K562 (cell line): ENCODE results near the gene F12. TPM values are rescaled to one million over a fixed set of nuclear protein-coding genes. Genes with fewer than 3 reads are reported as not detected.

ENCODE experiments used
- CREB1 ChIP-seq, 2 experiments: sonication (generic) in 1 of 2; formaldehyde crosslinking in 1 of 2; IDR thresholded peaks; 2 replicates each; pipeline versions ENCODE4 v1.6.1 to v1.8.0; 2012 to 2022; ENCODE audit warnings: inconsistent platforms in 1 of 2, mild to moderate bottlenecking in 1 of 2, missing genetic modification reagents in 1 of 2, moderate library complexity in 1 of 2
- CSDE1 ChIP-seq, 2 experiments: fragments of 450-650 bp; IDR thresholded peaks; 2 replicates each; pipeline ENCODE4 v1.6.1; 2016; ENCODE audit warnings: mild to moderate bottlenecking in 1 of 2
- ESRRA ChIP-seq: fragments of 450-650 bp; IDR thresholded peaks from 2 replicates; pipeline ENCODE4 v1.6.1; 2014; ENCODE audit warnings: low read depth, mild to moderate bottlenecking, moderate library complexity, borderline replicate concordance
- ETV6 ChIP-seq, 3 experiments: fragments of 150-350 bp in 1 of 3; sonication (generic) in 1 of 3; formaldehyde crosslinking in 1 of 3; IDR thresholded peaks; 2 replicates each; pipeline versions ENCODE4 v1.6.1 to v1.8.0; 2014 to 2022; ENCODE audit warnings: borderline replicate concordance in 2 of 3, low read depth in 2 of 3, antibody characterized with exemption in 1 of 3, low read length in 1 of 3, mild to moderate bottlenecking in 1 of 3, missing genetic modification reagents in 1 of 3
- FOXK1 ChIP-seq: sonication (generic); formaldehyde crosslinking; IDR thresholded peaks from 2 replicates; pipeline ENCODE4 v1.8.0; 2022; ENCODE audit warnings: missing genetic modification reagents, mild to moderate bottlenecking, borderline replicate concordance
- IRF1 ChIP-seq: sonication (generic); formaldehyde crosslinking; IDR thresholded peaks from 2 replicates; pipeline ENCODE4 v1.8.0; 2022; ENCODE audit warnings: missing genetic modification reagents, mild to moderate bottlenecking, borderline replicate concordance
- JUNB ChIP-seq: fragments of 450-650 bp; formaldehyde crosslinking; conservative IDR thresholded peaks from 2 replicates; pipeline ENCODE4 v1.4.0; 2020; ENCODE audit warnings: mild to moderate bottlenecking
- MEIS2 ChIP-seq: fragments of 450-650 bp; IDR thresholded peaks from 2 replicates; pipeline ENCODE4 v1.6.1; 2014; ENCODE audit warnings: mild to moderate bottlenecking; ENCODE audit not compliant: partially characterized antibody
- NFIC ChIP-seq: fragments of 450-650 bp; IDR thresholded peaks from 2 replicates; pipeline ENCODE4 v1.6.1; 2017; ENCODE audit warnings: mild to moderate bottlenecking, inconsistent platforms
- POLR2G ChIP-seq: fragments of 200-400 bp; formaldehyde crosslinking; IDR thresholded peaks from 2 replicates; pipeline ENCODE4 v1.6.1; 2017; ENCODE audit warnings: low read depth, mild to moderate bottlenecking, antibody characterized with exemption, low read length, moderate library complexity
- RFX1 ChIP-seq: fragments of 450-650 bp; IDR thresholded peaks from 2 replicates; pipeline ENCODE4 v1.6.1; 2016; ENCODE audit warnings: mild to moderate bottlenecking, moderate library complexity
- SPI1 ChIP-seq: IDR thresholded peaks from 2 replicates; pipeline ENCODE4 v1.6.1; 2011; ENCODE audit warnings: low read depth, low read length, control low read depth, borderline replicate concordance
- TBP ChIP-seq: optimal IDR thresholded peaks from 2 replicates; pipeline ENCODE3; 2011; ENCODE audit warnings: low read depth, low read length, improper control_type of control experiment
- TFE3 ChIP-seq: fragments of 450-650 bp; formaldehyde crosslinking; IDR thresholded peaks from 2 replicates; pipeline ENCODE4 v1.4.0; 2020; ENCODE audit warnings: mild to moderate bottlenecking, mixed read lengths
- ZNF398 ChIP-seq: fragments of 250-450 bp; sonication (Bioruptor Pico); IDR thresholded peaks from 2 replicates; pipeline ENCODE4 v1.8.0; 2021; ENCODE audit warnings: moderate library complexity, mild to moderate bottlenecking, inconsistent platforms
- polyA plus RNA-seq, 8 experiments: library from polyadenylated mRNA; depleted of rRNA in 4 of 8; stranded (reverse) in 5 of 8; unstranded in 3 of 8; fragments of >200 nt; fragmentation: Nextera tagmentation in 2 of 8; fragmentation: Illumina TruSeq in 1 of 8; extraction: Ambion mirVana in 2 of 8; extraction: Trizol in 1 of 8; gene quantifications; 2 replicates each; pipeline versions ENCODE4 v1.2.1 to v1.2.3, GENCODE V29; 2011 to 2014; ENCODE audit warnings: inconsistent platforms in 1 of 8, missing spikeins in 1 of 8
- total RNA-seq, 7 experiments: library from RNA; depleted of rRNA in 6 of 7; stranded (reverse); fragments of >200 nt in 6 of 7; fragmentation: Illumina TruSeq in 2 of 7; extraction: Trizol in 2 of 7; gene quantifications; 2 replicates each; pipeline versions ENCODE4 v1.2.1 to v1.2.3, GENCODE V29; 2011 to 2021; ENCODE audit warnings: low replicate concordance in 1 of 7
- TF ChIP-seq, protein P1 (sequence below): fragments of 450-650 bp; IDR thresholded peaks from 2 replicates; pipeline ENCODE4 v1.6.1; 2017; ENCODE audit warnings: mild to moderate bottlenecking, moderate library complexity
- TF ChIP-seq, protein P2 (sequence below): sonication (generic); IDR thresholded peaks from 2 replicates; pipeline ENCODE4 v1.6.1; 2016

The F12 gene
- total and polyA plus RNA-seq, 9 of the 15 experiments (the other 6 are each of a cell fraction or from before 2014, with no cell fraction given): 0.59 to 18.3 (median 3.6) TPM

- TF ChIP-seq ZNF398 (CRISPR knock-in tag) (no peak), FOXK1 (CRISPR knock-in tag) (peak; percentile 76; the same call in 1 of the 2 replicates), MEIS2 (peak; percentile 76), SPI1 (0 out of 2 replicates have a peak, but pooled peaks have one; percentile 11), TBP (peak; percentile 31), POLR2G (peak; percentile 26), ESRRA (peak; percentile 36; the same call in 1 of the 2 replicates), CREB1 (IDR thresholded peaks at IDR 0.05) (no peak), CREB1 (CRISPR knock-in tag; IDR thresholded peaks at IDR 0.05) (peak; percentile 62; the same call in 1 of the 2 replicates), RFX1 (peak; percentile 98), ETV6 (IDR thresholded peaks at IDR 0.05; ENCODE audit: borderline replicate concordance in 1 of 2, low read depth in 2 of 2, low read length in 1 of 2) (no peak), ETV6 (CRISPR knock-in tag; IDR thresholded peaks at IDR 0.05; ENCODE audit: borderline replicate concordance) (0 out of 2 replicates have a peak, but pooled peaks have one; percentile 30), NFIC (no peak), JUNB (CRISPR knock-in tag) (no peak), TFE3 (CRISPR knock-in tag) (no peak), IRF1 (CRISPR knock-in tag) (no peak), CSDE1 (IDR thresholded peaks at IDR 0.05) (peak in 1 of 2 experiments; percentile 95; a peak in 2 of 4 replicates)
- TF ChIP-seq, protein P1, sequence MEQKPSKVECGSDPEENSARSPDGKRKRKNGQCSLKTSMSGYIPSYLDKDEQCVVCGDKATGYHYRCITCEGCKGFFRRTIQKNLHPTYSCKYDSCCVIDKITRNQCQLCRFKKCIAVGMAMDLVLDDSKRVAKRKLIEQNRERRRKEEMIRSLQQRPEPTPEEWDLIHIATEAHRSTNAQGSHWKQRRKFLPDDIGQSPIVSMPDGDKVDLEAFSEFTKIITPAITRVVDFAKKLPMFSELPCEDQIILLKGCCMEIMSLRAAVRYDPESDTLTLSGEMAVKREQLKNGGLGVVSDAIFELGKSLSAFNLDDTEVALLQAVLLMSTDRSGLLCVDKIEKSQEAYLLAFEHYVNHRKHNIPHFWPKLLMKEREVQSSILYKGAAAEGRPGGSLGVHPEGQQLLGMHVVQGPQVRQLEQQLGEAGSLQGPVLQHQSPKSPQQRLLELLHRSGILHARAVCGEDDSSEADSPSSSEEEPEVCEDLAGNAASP: no peak
- TF ChIP-seq, protein P2, sequence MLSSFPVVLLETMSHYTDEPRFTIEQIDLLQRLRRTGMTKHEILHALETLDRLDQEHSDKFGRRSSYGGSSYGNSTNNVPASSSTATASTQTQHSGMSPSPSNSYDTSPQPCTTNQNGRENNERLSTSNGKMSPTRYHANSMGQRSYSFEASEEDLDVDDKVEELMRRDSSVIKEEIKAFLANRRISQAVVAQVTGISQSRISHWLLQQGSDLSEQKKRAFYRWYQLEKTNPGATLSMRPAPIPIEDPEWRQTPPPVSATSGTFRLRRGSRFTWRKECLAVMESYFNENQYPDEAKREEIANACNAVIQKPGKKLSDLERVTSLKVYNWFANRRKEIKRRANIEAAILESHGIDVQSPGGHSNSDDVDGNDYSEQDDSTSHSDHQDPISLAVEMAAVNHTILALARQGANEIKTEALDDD: no peak
These were observed 47.9 kb upstream of the F12 start (continued) for GRCh38 chr5:177456976-177457851.
